ENCODE results near the gene KDSR. TPM values are rescaled to one million over a fixed set of nuclear protein-coding genes. Genes with fewer than 3 reads are reported as not detected.

Gene KDSR
- total and polyA plus RNA-seq, 2 donors (not counting 1 experiment from before 2014, with no cell fraction given): 43.3 to 54.1 TPM

- H3K27me3 ChIP-seq (ENCODE audit: control insufficient read depth, insufficient read depth, low read length): no peaks in the 10 kb centered on the region
Measured at GRCh38 chr18:63291278-63291677, 75.7 kb downstream of the KDSR start.

GRCh38 chr18:63290821-63291200, 76.2 kb downstream of the KDSR start:
- Histone ChIP-seq H3K9me3 (ENCODE audit: control insufficient read depth, insufficient read depth, low read depth, low read length) (no peaks in the 10 kb centered on the region), H2AFZ (ENCODE audit: low read length) (no peak overlapping the region), H3K27ac (ENCODE audit: insufficient read depth, low read length) (no peak overlapping the region), H3K4me2 (ENCODE audit: extremely low read depth, insufficient read depth, low read length) (no peak overlapping the region), H3K4me1 (ENCODE audit: control insufficient read depth, extremely low read depth, insufficient read depth, low read length) (no peaks in the 10 kb centered on the region), H3K79me2 (ENCODE audit: control insufficient read depth, insufficient read depth, low read length) (no peaks in the 10 kb centered on the region), H3K27me3 (ENCODE audit: control insufficient read depth, insufficient read depth, low read length) (no peaks in the 10 kb centered on the region), H4K20me1 (ENCODE audit: control insufficient read depth, extremely low read depth, insufficient read depth, low read length) (no peaks in the 10 kb centered on the region), H3K36me3 (ENCODE audit: control insufficient read depth, insufficient read depth, low read length) (no peaks in the 10 kb centered on the region), H3K4me3 (replicated peaks in 1 of 4; ENCODE audit: control extremely low read depth in 1 of 4, insufficient read depth in 1 of 4, low read depth in 3 of 4, low read length in 4 of 4) (no peak overlapping the region), H3K9ac (ENCODE audit: insufficient read depth, low read length) (no peak overlapping the region)
- DNase-seq (ENCODE audit: low read depth in 2 of 2): no peak
- TF ChIP-seq EZH2 (IDR thresholded peaks at IDR 0.05; ENCODE audit: low read length, missing control alignments) (no peak), CTCF (conservative IDR thresholded peaks at IDR 0.05 in 1 of 2, IDR thresholded peaks at IDR 0.05 in 1 of 2; ENCODE audit: low read depth in 1 of 2, low read length in 2 of 2) (no peak)

More at GRCh38 chr18:63291278-63291677, 75.7 kb downstream of the KDSR start:
- no peak overlapping the region for H3K9ac ChIP-seq (ENCODE audit: insufficient read depth, low read length)
- no peak for DNase-seq (ENCODE audit: low read depth in 2 of 2)
- no peaks in the 10 kb centered on the region for H3K4me1 ChIP-seq (ENCODE audit: control insufficient read depth, extremely low read depth, insufficient read depth, low read length)
- no peak overlapping the region for H3K4me3 ChIP-seq (replicated peaks in 1 of 4; ENCODE audit: control extremely low read depth in 1 of 4, insufficient read depth in 1 of 4, low read depth in 3 of 4, low read length in 4 of 4)
- no peak overlapping the region for H3K4me2 ChIP-seq (ENCODE audit: extremely low read depth, insufficient read depth, low read length)
- H3K9me3 ChIP-seq (ENCODE audit: control insufficient read depth, insufficient read depth, low read depth, low read length): no peaks in the 10 kb centered on the region
- no peaks in the 10 kb centered on the region for H3K36me3 ChIP-seq (ENCODE audit: control insufficient read depth, insufficient read depth, low read length)
- no peak for TF ChIP-seq CTCF (conservative IDR thresholded peaks at IDR 0.05 in 1 of 2, IDR thresholded peaks at IDR 0.05 in 1 of 2; ENCODE audit: low read depth in 1 of 2, low read length in 2 of 2)
- no peak for TF ChIP-seq EZH2 (IDR thresholded peaks at IDR 0.05; ENCODE audit: low read length, missing control alignments)
- no peak overlapping the region for H3K27ac ChIP-seq (ENCODE audit: insufficient read depth, low read length)
- H2AFZ ChIP-seq (ENCODE audit: low read length): no peak overlapping the region
- H4K20me1 ChIP-seq (ENCODE audit: control insufficient read depth, extremely low read depth, insufficient read depth, low read length): no peaks in the 10 kb centered on the region
- no peaks in the 10 kb centered on the region for H3K79me2 ChIP-seq (ENCODE audit: control insufficient read depth, insufficient read depth, low read length)

- no peaks in the 10 kb centered on the region for H3K4me1 ChIP-seq (ENCODE audit: control insufficient read depth, extremely low read depth, insufficient read depth, low read length)
- DNase-seq (ENCODE audit: low read depth in 2 of 2): no peak
- H3K4me2 ChIP-seq (ENCODE audit: extremely low read depth, insufficient read depth, low read length): no peak overlapping the region
- TF ChIP-seq CTCF (conservative IDR thresholded peaks at IDR 0.05 in 1 of 2, IDR thresholded peaks at IDR 0.05 in 1 of 2; ENCODE audit: low read depth in 1 of 2, low read length in 2 of 2): no peak
- TF ChIP-seq EZH2 (IDR thresholded peaks at IDR 0.05; ENCODE audit: low read length, missing control alignments): no peak
- no peaks in the 10 kb centered on the region for H3K36me3 ChIP-seq (ENCODE audit: control insufficient read depth, insufficient read depth, low read length)
- H3K27ac ChIP-seq (ENCODE audit: insufficient read depth, low read length): no peak overlapping the region
- no peaks in the 10 kb centered on the region for H3K9me3 ChIP-seq (ENCODE audit: control insufficient read depth, insufficient read depth, low read depth, low read length)
- H3K4me3 ChIP-seq (replicated peaks in 1 of 4; ENCODE audit: control extremely low read depth in 1 of 4, insufficient read depth in 1 of 4, low read depth in 3 of 4, low read length in 4 of 4): no peak overlapping the region
- no peaks in the 10 kb centered on the region for H4K20me1 ChIP-seq (ENCODE audit: control insufficient read depth, extremely low read depth, insufficient read depth, low read length)
- H3K9ac ChIP-seq (ENCODE audit: insufficient read depth, low read length): no peak overlapping the region
- no peak overlapping the region for H2AFZ ChIP-seq (ENCODE audit: low read length)
- H3K79me2 ChIP-seq (ENCODE audit: control insufficient read depth, insufficient read depth, low read length): no peaks in the 10 kb centered on the region
- H3K27me3 ChIP-seq (ENCODE audit: control insufficient read depth, insufficient read depth, low read length): no peaks in the 10 kb centered on the region
Measured at GRCh38 chr18:63290166-63290820, 76.7 kb downstream of the KDSR start.

Measured in fibroblast of lung (primary cell).